ENCODE results near the gene CFAP43. TPM values are rescaled to one million over a fixed set of nuclear protein-coding genes. Genes with fewer than 3 reads are reported as not detected.

The CFAP43 gene
- total RNA-seq, 1 donor from 2014 or later = 0.26 TPM

- Histone ChIP-seq H3K36me3 (ENCODE audit: control insufficient read depth, insufficient read depth, low read length) (no peaks in the 10 kb centered on the region), H3K4me3 (ENCODE audit: low read depth, low read length) (peak overlapping the region; percentile 54), H3K27me3 (ENCODE audit: control insufficient read depth, insufficient read depth, low read length) (no peaks in the 10 kb centered on the region)
- TF ChIP-seq CTCF (IDR thresholded peaks at IDR 0.05; ENCODE audit: insufficient read depth, low read length, severe bottlenecking) = no peak
- DNase-seq (ENCODE audit: low read depth) = no peak
- FAIRE-seq = no peak
Measured at GRCh38 chr10:104122225-104123107, 109.7 kb downstream of the CFAP43 start.

DNA sequence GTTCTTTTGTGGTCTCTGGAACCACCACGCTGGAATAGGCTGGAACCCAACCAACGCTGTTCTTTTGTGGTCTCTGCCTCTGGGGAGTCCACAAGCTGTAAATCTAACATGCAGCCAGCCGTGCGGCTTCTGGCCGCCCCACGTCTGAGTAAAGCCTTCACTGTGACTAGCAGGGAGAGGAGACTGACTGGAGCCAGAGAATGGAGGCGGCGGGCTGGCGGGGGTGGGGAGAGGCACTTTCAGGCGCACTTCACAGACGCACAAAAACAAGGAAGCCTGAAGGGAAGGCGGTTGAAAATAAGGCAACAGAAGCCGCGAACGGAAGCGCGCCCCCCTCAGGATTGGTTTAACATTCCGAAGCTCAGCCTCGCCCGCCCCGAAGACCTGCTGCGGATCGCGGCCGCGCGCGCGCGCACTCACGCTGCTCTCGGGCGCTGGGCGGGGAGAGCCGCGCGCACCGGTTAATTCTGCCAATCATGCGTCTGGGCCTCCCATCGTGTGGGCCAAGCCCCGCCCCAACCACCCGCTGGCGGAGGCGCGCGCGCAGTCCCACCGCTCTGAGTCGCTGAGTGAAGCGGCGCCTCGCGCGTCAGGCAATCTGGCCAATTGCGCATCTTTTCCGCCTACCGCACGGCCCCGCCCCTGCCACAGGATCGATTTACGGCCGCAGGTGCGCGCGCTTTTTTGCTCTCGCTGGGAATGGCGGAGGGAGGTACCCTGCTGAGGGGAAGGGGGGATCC lies 110.5 kb downstream of the CFAP43 start, which contains the start of gene SFR1:
Gene SFR1 (plus strand): TSS at position 687 of the 740 bp plus-strand sequence. CDS start 13 bp downstream, at position 700.
- no peaks in the 10 kb centered on the region for H3K27me3 ChIP-seq (ENCODE audit: control insufficient read depth, insufficient read depth, low read length)
- peak; percentile 58 for FAIRE-seq
- peak within 1 kb of the TSS; percentile 60 for H3K4me3 ChIP-seq (ENCODE audit: low read depth, low read length)
- no peaks in the 10 kb centered on the region for H3K36me3 ChIP-seq (ENCODE audit: control insufficient read depth, insufficient read depth, low read length)
- TF ChIP-seq CTCF (IDR thresholded peaks at IDR 0.05; ENCODE audit: insufficient read depth, low read length, severe bottlenecking) = peak; percentile 81
- DNase-seq (ENCODE audit: low read depth) = peak; percentile 93

GRCh38 chr10:104120903-104121484 lies 111.2 kb downstream of the CFAP43 start:
- no peak for FAIRE-seq
- no peak for TF ChIP-seq CTCF (IDR thresholded peaks at IDR 0.05; ENCODE audit: insufficient read depth, low read length, severe bottlenecking)
- Histone ChIP-seq H3K27me3 (ENCODE audit: control insufficient read depth, insufficient read depth, low read length) (no peaks in the 10 kb centered on the region), H3K36me3 (ENCODE audit: control insufficient read depth, insufficient read depth, low read length) (no peaks in the 10 kb centered on the region), H3K4me3 (ENCODE audit: low read depth, low read length) (peak overlapping the region; percentile 60)
- DNase-seq (ENCODE audit: low read depth) = peak; percentile 99

DNA sequence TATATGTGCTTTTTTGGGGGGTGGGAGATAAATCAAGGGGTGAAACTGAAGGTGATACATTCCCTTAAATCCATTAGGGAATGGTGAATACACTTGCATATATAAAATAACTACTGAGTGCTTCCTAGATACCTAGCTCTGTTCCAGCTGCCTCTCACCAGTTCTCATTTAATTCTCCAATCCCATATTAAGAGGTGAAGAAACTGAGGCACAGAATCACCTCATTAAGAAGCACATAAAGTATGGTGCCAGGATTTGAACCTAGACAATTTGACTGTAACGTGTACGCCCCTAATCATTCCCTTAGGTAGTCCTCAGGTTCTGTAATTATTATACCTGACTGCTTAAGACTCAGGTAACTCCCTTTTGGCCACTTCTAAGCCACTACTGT lies 111.7 kb downstream of the CFAP43 start:
- no peak for TF ChIP-seq CTCF (IDR thresholded peaks at IDR 0.05; ENCODE audit: insufficient read depth, low read length, severe bottlenecking)

GRCh38 chr10:104119996-104120395 lies 112.2 kb downstream of the CFAP43 start:
- no peaks in the 10 kb centered on the region for H3K27me3 ChIP-seq (ENCODE audit: control insufficient read depth, insufficient read depth, low read length)
- no peak for TF ChIP-seq CTCF (IDR thresholded peaks at IDR 0.05; ENCODE audit: insufficient read depth, low read length, severe bottlenecking)
- FAIRE-seq = no peak
- no peak overlapping the region for H3K4me3 ChIP-seq (ENCODE audit: low read depth, low read length)
- peak; percentile 93 for DNase-seq (ENCODE audit: low read depth)
- no peaks in the 10 kb centered on the region for H3K36me3 ChIP-seq (ENCODE audit: control insufficient read depth, insufficient read depth, low read length)

More for the DNA sequence above, 111.7 kb downstream of the CFAP43 start:
- H3K27me3 ChIP-seq (ENCODE audit: control insufficient read depth, insufficient read depth, low read length) = no peaks in the 10 kb centered on the region
- FAIRE-seq (no peak), DNase-seq (ENCODE audit: low read depth) (no peak)
- H3K4me3 ChIP-seq (ENCODE audit: low read depth, low read length) = peak overlapping the region; percentile 60
- no peaks in the 10 kb centered on the region for H3K36me3 ChIP-seq (ENCODE audit: control insufficient read depth, insufficient read depth, low read length)
